ENCODE data around the gene TCERG1L.

Gene TCERG1L

GRCh38 chr10:131247873-131248272, 63.6 kb downstream of the TCERG1L start:
- Histone ChIP-seq H4K20me1 (ENCODE audit: low read depth, low read length) (no peaks in the 10 kb centered on the region), H2AFZ (ENCODE audit: low read depth, low read length, severe bottlenecking) (no peak overlapping the region), H3K9me2 (replicated peaks; ENCODE audit: insufficient read depth, low read length) (no peaks in the 10 kb centered on the region), H3K9me3 (ENCODE audit: insufficient read depth, low read length) (no peaks in the 10 kb centered on the region), H3K27me3 (ENCODE audit: low read length) (no peaks in the 10 kb centered on the region), H3K4me2 (ENCODE audit: low read depth, low read length, poor library complexity, severe bottlenecking) (no peak overlapping the region), H3K36me3 (ENCODE audit: low read length) (no peaks in the 10 kb centered on the region), H3K4me3 (ENCODE audit: insufficient read depth, low read length, poor library complexity, severe bottlenecking) (no peak overlapping the region), H3F3A (ENCODE audit: insufficient read depth) (no peaks in the 10 kb centered on the region), H3K79me2 (ENCODE audit: insufficient read depth, low read length) (no peaks in the 10 kb centered on the region), H3K27ac (ENCODE audit: low read depth, low read length) (no peak overlapping the region), H3K9ac (ENCODE audit: low read length) (no peak overlapping the region)
- TF ChIP-seq CTCF (IDR thresholded peaks at IDR 0.05; ENCODE audit: insufficient read depth, low read length, poor library complexity, severe bottlenecking) (no peak), EZH2phosphoT487 (conservative IDR thresholded peaks at IDR 0.05; ENCODE audit: low read length) (no peak)

- Histone ChIP-seq H3K9me3 (ENCODE audit: insufficient read depth, low read length) (no peaks in the 10 kb centered on the region), H3K4me3 (ENCODE audit: insufficient read depth, low read length, poor library complexity, severe bottlenecking) (no peak overlapping the region), H3K79me2 (ENCODE audit: insufficient read depth, low read length) (no peaks in the 10 kb centered on the region), H3K27ac (ENCODE audit: low read depth, low read length) (no peak overlapping the region), H2AFZ (ENCODE audit: low read depth, low read length, severe bottlenecking) (no peak overlapping the region), H3K9me2 (replicated peaks; ENCODE audit: insufficient read depth, low read length) (no peaks in the 10 kb centered on the region), H3F3A (ENCODE audit: insufficient read depth) (no peaks in the 10 kb centered on the region), H3K27me3 (ENCODE audit: low read length) (no peaks in the 10 kb centered on the region), H3K9ac (ENCODE audit: low read length) (no peak overlapping the region), H4K20me1 (ENCODE audit: low read depth, low read length) (no peaks in the 10 kb centered on the region), H3K36me3 (ENCODE audit: low read length) (no peaks in the 10 kb centered on the region), H3K4me2 (ENCODE audit: low read depth, low read length, poor library complexity, severe bottlenecking) (no peak overlapping the region)
- no peak for TF ChIP-seq EZH2phosphoT487 (conservative IDR thresholded peaks at IDR 0.05; ENCODE audit: low read length)
- TF ChIP-seq CTCF (IDR thresholded peaks at IDR 0.05; ENCODE audit: insufficient read depth, low read length, poor library complexity, severe bottlenecking): no peak
Observed at GRCh38 chr10:131246775-131247174, 64.7 kb downstream of the TCERG1L start.

GRCh38 chr10:131246089-131246488, 65.4 kb downstream of the TCERG1L start:
- H3K79me2 ChIP-seq (ENCODE audit: insufficient read depth, low read length): no peaks in the 10 kb centered on the region
- no peaks in the 10 kb centered on the region for H3K36me3 ChIP-seq (ENCODE audit: low read length)
- H3K4me3 ChIP-seq (ENCODE audit: insufficient read depth, low read length, poor library complexity, severe bottlenecking): no peak overlapping the region
- H3K27me3 ChIP-seq (ENCODE audit: low read length): no peaks in the 10 kb centered on the region
- H2AFZ ChIP-seq (ENCODE audit: low read depth, low read length, severe bottlenecking): no peak overlapping the region
- no peaks in the 10 kb centered on the region for H3F3A ChIP-seq (ENCODE audit: insufficient read depth)
- H3K4me2 ChIP-seq (ENCODE audit: low read depth, low read length, poor library complexity, severe bottlenecking): no peak overlapping the region
- H3K9me3 ChIP-seq (ENCODE audit: insufficient read depth, low read length): no peaks in the 10 kb centered on the region
- H4K20me1 ChIP-seq (ENCODE audit: low read depth, low read length): no peaks in the 10 kb centered on the region
- H3K9me2 ChIP-seq (replicated peaks; ENCODE audit: insufficient read depth, low read length): no peaks in the 10 kb centered on the region
- no peak for TF ChIP-seq EZH2phosphoT487 (conservative IDR thresholded peaks at IDR 0.05; ENCODE audit: low read length)
- TF ChIP-seq CTCF (IDR thresholded peaks at IDR 0.05; ENCODE audit: insufficient read depth, low read length, poor library complexity, severe bottlenecking): no peak
- H3K9ac ChIP-seq (ENCODE audit: low read length): no peak overlapping the region
- H3K27ac ChIP-seq (ENCODE audit: low read depth, low read length): no peak overlapping the region

Measured in SU-DHL-6 (cell line).